Effector memory CD4-positive, alpha-beta T cell (primary cell): ENCODE results near the gene R3HDM2.

Experiments
- DNase-seq, 3 donors: peaks; one replicate each; pipeline ENCODE4 v3.0.0-alpha.2; 2020
- H3K27ac ChIP-seq: 2 replicates; pipeline ENCODE4 v1.7.0; 2013; ENCODE audit warnings: mild to moderate bottlenecking, low read length, moderate library complexity; ENCODE audit not compliant: insufficient read depth, poor library complexity, severe bottlenecking
- H3K27me3 ChIP-seq: replicated peaks from 2 replicates; pipeline ENCODE4 v1.7.0; 2013; ENCODE audit warnings: mild to moderate bottlenecking, low read length; ENCODE audit not compliant: insufficient read depth, control insufficient read depth, poor library complexity, severe bottlenecking
- H3K36me3 ChIP-seq: 2 replicates; pipeline ENCODE4 v1.7.0; 2013; ENCODE audit warnings: mild to moderate bottlenecking, low read length, moderate library complexity; ENCODE audit not compliant: control insufficient read depth, insufficient read depth
- H3K4me1 ChIP-seq: 2 replicates; pipeline ENCODE4 v1.7.0; 2013; ENCODE audit warnings: low read length, mild to moderate bottlenecking; ENCODE audit not compliant: control insufficient read depth, insufficient read depth, poor library complexity, severe bottlenecking
- H3K4me3 ChIP-seq: 2 replicates; pipeline ENCODE4 v1.7.0; 2013; ENCODE audit warnings: low read length, low read depth, mild to moderate bottlenecking; ENCODE audit not compliant: insufficient read depth, poor library complexity, severe bottlenecking
- H3K9me3 ChIP-seq: 2 replicates; pipeline ENCODE4 v1.7.0; 2013; ENCODE audit warnings: mild to moderate bottlenecking, low read length, moderate library complexity; ENCODE audit not compliant: control insufficient read depth

Gene R3HDM2

GRCh38 chr12:57233357-57234232, 197.2 kb downstream of the R3HDM2 start:
- DNase-seq: no peak
- peaks cover 47% of the 10 kb centered on the region for H3K4me1 ChIP-seq
- H3K36me3 ChIP-seq: peaks cover 30% of the 10 kb centered on the region
- H3K27ac ChIP-seq: no peak overlapping the region
- H3K27me3 ChIP-seq: peaks cover 12% of the 10 kb centered on the region
- H3K9me3 ChIP-seq: no peaks in the 10 kb centered on the region
- H3K4me3 ChIP-seq: no peak overlapping the region

GRCh38 chr12:57232156-57232756, 198.6 kb downstream of the R3HDM2 start:
- Histone ChIP-seq H3K4me3 (no peak overlapping the region), H3K27me3 (no peaks in the 10 kb centered on the region), H3K9me3 (no peaks in the 10 kb centered on the region), H3K27ac (no peak overlapping the region), H3K36me3 (peaks cover 30% of the 10 kb centered on the region), H3K4me1 (peaks cover 35% of the 10 kb centered on the region)
- DNase-seq: no peak

- H3K9me3 ChIP-seq: no peaks in the 10 kb centered on the region
- H3K4me3 ChIP-seq: no peak overlapping the region
- DNase-seq: no peak
- H3K27ac ChIP-seq: no peak overlapping the region
- peaks cover 27% of the 10 kb centered on the region for H3K4me1 ChIP-seq
- H3K27me3 ChIP-seq: peaks cover 3% of the 10 kb centered on the region
- peaks cover 30% of the 10 kb centered on the region for H3K36me3 ChIP-seq
Observed at GRCh38 chr12:57231276-57232021, 199.4 kb downstream of the R3HDM2 start.

- H3K9me3 ChIP-seq: no peaks in the 10 kb centered on the region
- DNase-seq: no peak
- H3K27me3 ChIP-seq: peaks cover 12% of the 10 kb centered on the region
- H3K4me3 ChIP-seq: peak overlapping the region; percentile 66
- H3K27ac ChIP-seq: no peak overlapping the region
- H3K4me1 ChIP-seq: peaks cover 32% of the 10 kb centered on the region
- H3K36me3 ChIP-seq: peaks cover 30% of the 10 kb centered on the region
Observed at GRCh38 chr12:57230381-57231155, 200.3 kb downstream of the R3HDM2 start.

- Histone ChIP-seq H3K9me3 (no peaks in the 10 kb centered on the region), H3K27ac (peak within 1 kb of the TSS; percentile 53), H3K27me3 (peaks cover 20% of the 10 kb centered on the region), H3K4me1 (peaks cover 37% of the 10 kb centered on the region), H3K36me3 (peaks cover 30% of the 10 kb centered on the region), H3K4me3 (peak within 1 kb of the TSS; percentile 66)
- peak; percentile 80 to 90 (median 85) for DNase-seq
Observed at GRCh38 chr12:57229634-57230380, 201.0 kb downstream of the R3HDM2 start, which contains the start of gene SHMT2. TSS of gene SHMT2 (plus strand) at chr12:57229711. CDS start at chr12:57229779, 68 bp downstream.

GRCh38 chr12:57229046-57229633, 201.7 kb downstream of the R3HDM2 start:
- no peak for DNase-seq
- no peaks in the 10 kb centered on the region for H3K9me3 ChIP-seq
- H3K4me1 ChIP-seq: peaks cover 41% of the 10 kb centered on the region
- H3K36me3 ChIP-seq: peaks cover 28% of the 10 kb centered on the region
- peak overlapping the region; percentile 66 for H3K4me3 ChIP-seq
- H3K27me3 ChIP-seq: peaks cover 24% of the 10 kb centered on the region
- peak overlapping the region; percentile 53 for H3K27ac ChIP-seq

- peaks cover 11% of the 10 kb centered on the region for H3K36me3 ChIP-seq
- H3K27me3 ChIP-seq: peaks cover 39% of the 10 kb centered on the region
- H3K27ac ChIP-seq: no peak overlapping the region
- H3K4me1 ChIP-seq: peaks cover 41% of the 10 kb centered on the region
- H3K4me3 ChIP-seq: no peak overlapping the region
- H3K9me3 ChIP-seq: no peaks in the 10 kb centered on the region
- DNase-seq: no peak
Observed at GRCh38 chr12:57227315-57228115, 203.3 kb downstream of the R3HDM2 start.

GRCh38 chr12:57226588-57227314, 204.1 kb downstream of the R3HDM2 start:
- Histone ChIP-seq H3K4me3 (no peak overlapping the region), H3K27me3 (peaks cover 46% of the 10 kb centered on the region), H3K27ac (no peak overlapping the region), H3K4me1 (peaks cover 41% of the 10 kb centered on the region), H3K9me3 (no peaks in the 10 kb centered on the region), H3K36me3 (peaks cover 4% of the 10 kb centered on the region)
- DNase-seq: no peak
